HG03575 (cell line): Measurements from ENCODE around the gene TTBK2.
"Not testable (repeated sequence)": the region's sequence is repeated elsewhere in the genome, so short reads cannot be mapped to it uniquely, and the experiment has no call there.

ENCODE experiments used
- ATAC-seq: cut with Tn5 transposase; IDR thresholded peaks from one replicate; pipeline ENCODE4 v1.9.1; 2021; ENCODE audit not compliant: unreplicated experiment, insufficient number of reproducible peaks, low FRiP score; ENCODE audit errors: extremely low read depth

Gene TTBK2

GRCh38 chr15:42920519-42921341 is at the start of gene TTBK2:
TSS of gene TTBK2 (minus strand) at chr15:42920778. CDS start at chr15:42878617, 42,161 bp downstream.
- ATAC-seq, result peak; percentile 54

DNA sequence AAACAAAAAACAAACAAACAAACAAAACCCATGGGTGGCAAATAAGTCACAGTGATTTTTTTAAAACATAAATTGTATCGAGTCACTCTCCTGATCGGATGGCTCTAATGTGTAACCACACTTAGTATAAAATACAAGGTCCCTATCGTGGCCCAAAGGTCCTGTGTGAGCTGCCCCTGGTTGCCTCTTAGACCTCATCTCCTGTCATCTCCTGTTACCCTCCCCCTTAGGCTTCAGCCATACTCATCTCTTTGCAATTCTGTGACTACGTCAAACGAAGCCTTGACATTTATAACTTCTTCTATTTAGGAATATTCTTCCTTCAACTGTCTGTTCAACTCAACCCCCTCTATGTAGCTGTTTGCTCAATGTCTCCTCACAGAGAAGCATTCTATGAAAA is 43.9 kb upstream of the TTBK2 start:
- no peak for ATAC-seq

DNA sequence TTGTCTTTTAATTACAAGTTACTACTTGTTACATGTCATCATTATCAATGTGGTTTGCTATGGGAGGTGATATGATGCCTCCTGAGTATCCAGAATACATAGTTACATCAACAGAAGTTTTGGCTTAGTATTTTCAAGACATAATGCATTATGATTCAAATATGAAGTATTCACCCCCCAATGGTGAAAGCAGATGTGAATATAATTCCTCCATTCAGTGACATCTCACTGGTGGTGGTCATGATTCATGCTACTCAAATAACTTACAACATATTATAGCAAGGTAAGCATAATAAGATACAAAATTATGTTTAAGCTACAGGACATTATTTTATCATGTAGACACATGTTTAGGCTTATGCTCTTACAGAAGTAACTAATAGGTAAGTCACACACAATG is 34.9 kb upstream of the TTBK2 start:
- no peak for ATAC-seq

DNA sequence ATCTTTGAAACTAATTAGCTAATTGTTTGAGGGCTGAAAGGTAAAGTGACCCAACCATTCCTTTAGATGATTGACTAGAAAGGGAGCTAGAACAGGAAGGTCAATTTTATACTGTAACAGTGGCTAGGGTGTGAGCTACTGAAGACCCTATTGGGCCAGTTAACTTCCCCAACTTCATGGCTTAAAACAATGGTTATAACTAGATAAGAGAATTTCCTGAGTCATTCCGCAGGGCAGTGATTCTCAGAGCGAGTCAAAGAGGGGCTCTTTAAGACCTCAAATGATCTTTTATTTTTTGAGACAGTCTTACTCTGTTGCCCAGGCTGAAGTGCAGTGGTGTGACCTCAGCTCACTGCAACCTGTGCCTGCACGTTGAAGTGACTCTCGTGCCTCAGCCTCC is 33.7 kb upstream of the TTBK2 start:
- no peak for ATAC-seq

GRCh38 chr15:42948898-42949297 is 28.3 kb upstream of the TTBK2 start:
- not testable (repeated sequence) for ATAC-seq

DNA sequence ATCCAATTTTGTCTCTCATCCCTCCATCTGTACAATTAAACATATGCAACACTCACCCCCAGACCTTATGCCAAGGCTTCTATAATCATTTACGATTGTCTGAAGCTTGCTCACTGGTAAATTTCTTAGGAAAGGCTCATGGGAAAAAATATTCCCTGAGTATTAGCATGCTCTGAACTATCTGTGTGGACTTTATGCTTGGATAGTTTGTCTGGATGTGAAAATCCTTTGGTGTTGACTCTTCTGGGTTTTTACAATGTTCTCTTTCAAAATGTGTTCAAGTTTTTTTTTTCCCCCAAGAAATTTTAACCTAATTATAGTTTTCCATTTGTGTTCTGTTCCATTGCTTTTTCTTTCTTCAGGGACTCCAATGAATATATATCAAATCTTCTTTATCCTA is 19.9 kb upstream of the TTBK2 start:
- ATAC-seq, result no peak

DNA sequence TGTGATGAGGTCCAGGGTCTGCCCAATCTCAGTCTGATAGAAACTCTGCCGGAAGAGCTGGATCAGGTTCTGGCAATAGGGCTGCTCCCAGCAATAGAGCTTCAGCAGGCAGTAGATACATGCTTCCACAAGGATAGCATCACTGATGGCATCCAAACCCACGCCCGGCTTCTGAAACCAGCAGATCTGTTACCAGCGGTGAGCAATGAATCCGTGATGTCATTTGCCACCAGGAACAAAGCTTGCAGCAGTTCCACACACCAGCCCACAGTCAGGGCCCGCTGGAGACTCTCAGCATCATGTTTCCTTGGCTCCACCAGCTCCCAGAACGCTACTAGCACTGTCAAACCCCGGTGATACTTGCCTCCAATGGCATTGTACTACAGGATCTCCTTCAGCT is 19.3 kb upstream of the TTBK2 start:
- no peak for ATAC-seq

GRCh38 chr15:42937143-42937542 is 16.6 kb upstream of the TTBK2 start:
- ATAC-seq, result no peak

- no peak for ATAC-seq
Measured at GRCh38 chr15:42933886-42934667, 13.5 kb upstream of the TTBK2 start.

DNA sequence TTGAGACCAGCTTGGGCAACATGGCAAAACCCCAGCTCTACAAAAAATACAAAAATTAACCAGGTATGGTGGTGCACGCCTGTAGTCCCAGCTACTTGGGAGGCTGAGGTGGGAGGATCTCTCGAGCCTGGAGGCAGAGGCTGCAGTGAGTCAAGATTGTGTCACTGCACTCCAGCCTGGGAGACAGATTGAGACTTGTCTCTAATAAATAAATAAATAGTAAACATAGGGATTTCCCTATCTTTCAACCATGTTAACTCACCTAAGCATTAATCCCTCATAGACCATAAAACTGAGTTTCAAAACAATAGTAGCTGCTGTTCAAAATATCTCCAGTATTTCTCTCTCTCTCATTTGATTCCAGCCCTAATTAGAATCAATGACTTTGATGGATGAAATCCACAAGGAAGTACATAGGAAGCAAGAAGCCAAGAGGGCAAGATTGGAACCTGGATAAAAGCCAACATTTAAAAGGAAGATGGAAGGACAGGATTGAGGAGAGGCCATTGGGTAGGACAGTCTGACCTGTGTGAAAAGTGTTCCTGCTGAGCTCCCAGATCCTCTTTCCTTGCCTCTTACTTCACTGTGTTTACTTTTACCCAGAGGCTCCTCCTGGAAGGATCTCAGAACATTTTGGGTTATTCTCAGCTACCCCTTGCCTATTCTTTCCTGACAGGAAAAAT is 12.4 kb upstream of the TTBK2 start:
- ATAC-seq, result no peak

- no peak for ATAC-seq
Measured at GRCh38 chr15:42931702-42932486, 11.3 kb upstream of the TTBK2 start.

- ATAC-seq, result no peak
Measured at GRCh38 chr15:42929306-42929848, 8.8 kb upstream of the TTBK2 start.

GRCh38 chr15:42921342-42921731 is 759 bp upstream of the TTBK2 start:
- no peak for ATAC-seq

- no peak for ATAC-seq
Measured at GRCh38 chr15:42919799-42920518, 619 bp downstream of the TTBK2 start.

GRCh38 chr15:42919308-42919707 is 1.3 kb downstream of the TTBK2 start:
- no peak for ATAC-seq

DNA sequence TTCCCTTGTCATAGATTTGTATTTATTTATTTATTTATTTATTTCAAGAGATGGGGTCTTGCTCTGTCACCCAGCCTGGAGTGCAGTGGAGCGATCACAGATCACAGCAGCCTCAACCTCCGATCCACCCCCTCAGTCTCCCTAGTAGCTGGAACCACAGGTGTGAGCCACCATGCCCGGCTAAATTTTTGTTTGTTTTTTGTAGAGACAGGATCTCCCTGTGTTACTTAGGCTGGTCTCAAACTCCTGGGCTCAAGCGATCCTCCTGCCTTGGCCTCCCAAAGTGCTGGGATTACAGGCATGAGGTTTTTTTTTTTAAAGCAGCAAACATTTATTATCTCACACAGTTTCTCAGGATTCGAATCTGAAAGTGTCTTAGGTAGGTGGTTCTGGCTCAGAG is 2.5 kb downstream of the TTBK2 start:
- no peak for ATAC-seq

DNA sequence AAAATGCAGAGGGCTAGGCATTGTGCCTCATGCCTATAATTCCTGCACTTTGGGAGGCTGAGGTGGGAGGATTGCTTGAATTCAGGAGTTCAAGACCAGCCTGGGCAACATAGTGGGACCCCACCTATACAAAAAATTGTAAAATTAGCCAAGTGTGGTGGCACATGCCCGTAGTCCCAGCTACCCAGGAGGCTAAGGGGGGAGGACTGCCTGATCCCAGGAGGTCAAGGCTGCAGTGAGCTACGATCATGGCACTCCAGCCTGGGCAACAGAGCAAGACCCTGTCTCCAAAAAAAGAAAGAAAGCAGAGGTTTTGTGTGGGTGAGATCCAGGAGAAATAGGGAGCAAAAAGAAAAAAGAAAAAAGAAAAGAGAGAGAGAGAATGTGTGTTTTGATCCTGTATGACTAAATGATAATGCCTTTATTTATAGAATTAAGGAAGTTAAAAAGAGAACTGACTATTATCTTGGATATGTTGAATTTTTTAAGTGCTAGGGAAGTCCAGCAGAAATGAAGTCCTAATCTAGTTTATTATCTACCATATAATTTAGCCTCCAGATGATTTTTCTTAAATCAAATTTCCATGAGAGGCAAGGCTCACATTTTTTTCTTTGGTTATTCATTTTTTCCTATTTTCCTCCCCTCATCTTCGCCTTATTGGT is 4.8 kb downstream of the TTBK2 start:
- no peak for ATAC-seq
